ENCODE results near the gene ATP9B.

ATP9B gene

DNA sequence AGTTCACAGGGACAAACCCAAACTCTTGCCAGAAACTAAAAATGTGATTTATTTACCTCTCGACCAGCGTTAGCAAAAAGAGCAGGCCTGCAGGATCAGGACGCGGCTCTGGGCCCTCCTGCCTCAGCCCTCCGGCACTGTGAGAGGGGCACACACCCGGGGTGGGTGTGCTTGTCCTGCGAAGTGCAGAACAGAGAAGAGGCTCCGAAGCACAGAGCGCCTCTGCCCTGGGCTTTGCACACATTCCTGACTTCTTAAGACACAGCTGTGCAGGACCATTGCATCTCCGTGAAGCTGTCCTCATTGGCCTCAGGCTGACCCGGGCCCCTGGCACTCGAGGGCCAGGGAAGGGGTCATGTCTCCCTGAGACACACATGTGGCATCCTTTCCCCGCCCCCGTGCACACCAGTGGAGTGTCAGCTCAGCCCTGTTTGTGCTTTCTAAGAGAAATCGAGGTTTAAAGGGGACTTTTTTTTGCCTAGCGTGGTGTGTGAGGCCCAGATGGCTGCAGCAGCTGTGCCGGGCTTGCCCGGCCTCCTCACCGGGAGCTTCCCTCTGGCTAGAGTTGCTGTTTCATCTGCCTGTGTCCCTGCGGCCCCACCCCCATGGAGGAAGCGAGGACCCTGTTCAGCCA, 316.6 kb downstream of the ATP9B start:
- TF ChIP-seq, protein P1, sequence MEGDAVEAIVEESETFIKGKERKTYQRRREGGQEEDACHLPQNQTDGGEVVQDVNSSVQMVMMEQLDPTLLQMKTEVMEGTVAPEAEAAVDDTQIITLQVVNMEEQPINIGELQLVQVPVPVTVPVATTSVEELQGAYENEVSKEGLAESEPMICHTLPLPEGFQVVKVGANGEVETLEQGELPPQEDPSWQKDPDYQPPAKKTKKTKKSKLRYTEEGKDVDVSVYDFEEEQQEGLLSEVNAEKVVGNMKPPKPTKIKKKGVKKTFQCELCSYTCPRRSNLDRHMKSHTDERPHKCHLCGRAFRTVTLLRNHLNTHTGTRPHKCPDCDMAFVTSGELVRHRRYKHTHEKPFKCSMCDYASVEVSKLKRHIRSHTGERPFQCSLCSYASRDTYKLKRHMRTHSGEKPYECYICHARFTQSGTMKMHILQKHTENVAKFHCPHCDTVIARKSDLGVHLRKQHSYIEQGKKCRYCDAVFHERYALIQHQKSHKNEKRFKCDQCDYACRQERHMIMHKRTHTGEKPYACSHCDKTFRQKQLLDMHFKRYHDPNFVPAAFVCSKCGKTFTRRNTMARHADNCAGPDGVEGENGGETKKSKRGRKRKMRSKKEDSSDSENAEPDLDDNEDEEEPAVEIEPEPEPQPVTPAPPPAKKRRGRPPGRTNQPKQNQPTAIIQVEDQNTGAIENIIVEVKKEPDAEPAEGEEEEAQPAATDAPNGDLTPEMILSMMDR (conservative IDR thresholded peaks at IDR 0.05; ENCODE audit: control insufficient read depth, insufficient read depth, low read depth, low read length): no peak
- no peak for DNase-seq (ENCODE audit: low read depth)
- no peak overlapping the region for H3K4me3 ChIP-seq (ENCODE audit: control insufficient read depth, low read depth, low read length)

DNA sequence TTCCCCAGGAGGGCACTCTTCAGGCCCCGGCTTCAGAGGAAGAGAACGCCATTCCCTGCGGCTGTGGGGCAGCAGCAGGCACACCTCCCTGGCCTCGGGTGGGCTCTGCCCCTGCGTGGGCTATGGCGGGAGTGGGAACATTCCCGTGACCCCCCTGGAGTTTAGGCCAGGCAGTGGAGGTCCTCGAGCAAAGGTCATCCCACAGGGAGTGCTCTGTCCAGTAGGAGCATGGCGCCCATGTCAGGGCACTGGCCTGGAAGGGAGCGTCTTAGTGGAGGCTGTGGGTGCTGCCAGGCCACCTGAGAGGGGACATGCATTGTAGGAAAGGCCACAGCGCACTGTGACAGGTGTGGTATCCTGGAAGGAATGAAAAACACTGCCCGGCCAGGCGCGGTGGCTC, 317.4 kb downstream of the ATP9B start:
- DNase-seq (ENCODE audit: low read depth): no peak
- H3K4me3 ChIP-seq (ENCODE audit: control insufficient read depth, low read depth, low read length): no peak overlapping the region
- TF ChIP-seq, protein P1 (conservative IDR thresholded peaks at IDR 0.05; ENCODE audit: control insufficient read depth, insufficient read depth, low read depth, low read length): no peak

DNA sequence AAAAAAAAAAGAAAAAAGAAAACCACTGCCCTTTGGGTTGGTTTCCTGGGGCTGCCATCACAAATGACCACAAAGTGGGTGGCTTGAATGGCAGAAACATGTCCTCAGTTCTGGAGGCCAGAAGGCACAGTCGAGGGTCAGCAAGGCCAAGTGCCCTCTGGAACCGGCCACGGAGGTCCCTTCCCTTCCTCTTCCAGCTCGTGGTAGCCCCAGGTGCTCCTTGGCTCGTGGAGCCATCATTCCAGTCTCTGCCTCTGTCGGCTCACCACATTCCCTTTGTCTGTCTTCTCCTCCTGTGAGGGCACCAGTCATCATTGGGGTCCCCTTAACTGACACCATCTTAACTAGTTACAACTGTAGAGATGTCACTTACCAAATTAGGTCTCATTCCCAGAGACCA, 318.0 kb downstream of the ATP9B start:
- no peak overlapping the region for H3K4me3 ChIP-seq (ENCODE audit: control insufficient read depth, low read depth, low read length)
- no peak for DNase-seq (ENCODE audit: low read depth)
- TF ChIP-seq, protein P1 (conservative IDR thresholded peaks at IDR 0.05; ENCODE audit: control insufficient read depth, insufficient read depth, low read depth, low read length): no peak

DNA sequence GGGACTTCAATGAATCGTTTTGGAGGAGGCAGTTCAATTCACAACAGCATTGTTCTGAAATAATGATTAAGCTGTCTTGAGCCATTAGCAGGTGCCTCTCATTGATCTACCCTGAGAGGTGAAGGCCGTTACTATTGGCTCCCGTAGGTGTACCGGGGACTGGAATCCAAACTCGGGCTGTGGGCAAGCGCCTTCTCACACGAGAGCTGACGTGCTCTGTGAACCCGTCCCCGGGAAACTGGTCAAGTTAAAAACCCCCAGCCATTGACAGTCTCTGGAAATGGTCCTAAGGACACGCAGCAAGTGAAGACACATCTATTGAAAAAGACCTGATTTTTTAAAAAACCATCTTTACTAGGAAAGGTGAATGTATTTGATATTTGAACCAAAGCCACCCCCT, 318.4 kb downstream of the ATP9B start:
- TF ChIP-seq, protein P1 (conservative IDR thresholded peaks at IDR 0.05; ENCODE audit: control insufficient read depth, insufficient read depth, low read depth, low read length): no peak
- H3K4me3 ChIP-seq (ENCODE audit: control insufficient read depth, low read depth, low read length): no peak overlapping the region
- DNase-seq (ENCODE audit: low read depth): no peak

DNA sequence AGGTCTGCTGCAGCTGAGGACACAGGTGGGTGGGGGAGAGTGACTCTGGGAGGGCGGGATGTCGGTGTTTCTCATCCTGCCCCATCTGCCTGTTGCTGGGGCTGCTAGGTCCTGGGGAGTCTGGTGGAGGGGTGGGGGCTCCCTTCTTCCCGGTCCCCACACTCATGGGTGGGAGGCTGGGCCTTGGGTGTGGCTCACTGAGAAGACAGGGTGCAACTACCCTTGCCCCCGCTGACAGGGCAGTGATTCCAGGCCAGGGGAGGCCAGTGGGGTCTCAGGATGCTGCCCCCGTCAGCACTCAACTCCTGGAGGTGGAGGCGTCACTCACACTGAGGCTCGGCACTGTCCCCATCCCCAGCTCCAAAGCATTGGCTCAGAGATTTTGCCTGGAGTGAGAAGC, 318.8 kb downstream of the ATP9B start:
- no peak for DNase-seq (ENCODE audit: low read depth)
- TF ChIP-seq, protein P1 (conservative IDR thresholded peaks at IDR 0.05; ENCODE audit: control insufficient read depth, insufficient read depth, low read depth, low read length): no peak
- H3K4me3 ChIP-seq (ENCODE audit: control insufficient read depth, low read depth, low read length): no peak overlapping the region

DNA sequence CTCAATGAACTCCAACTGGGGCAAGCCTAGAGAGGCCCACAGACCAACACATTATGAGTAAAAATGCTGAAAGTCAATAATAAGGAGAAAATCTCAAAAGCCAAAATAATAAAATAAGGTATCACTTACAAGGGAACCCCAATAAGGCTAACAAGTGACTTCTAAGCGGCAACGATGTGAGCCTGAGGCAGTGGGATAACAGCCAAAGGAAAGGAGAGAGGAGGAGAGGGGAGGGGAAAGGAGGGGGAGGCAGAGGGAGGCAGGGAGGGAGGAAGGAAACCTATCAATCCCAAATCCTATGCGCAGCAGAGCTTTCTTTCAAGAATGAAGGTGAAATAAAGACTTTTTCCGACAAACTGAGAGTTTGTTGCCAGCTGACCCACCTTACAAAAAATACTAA, 320.5 kb downstream of the ATP9B start:
- no peak for DNase-seq (ENCODE audit: low read depth)
- TF ChIP-seq, protein P1 (conservative IDR thresholded peaks at IDR 0.05; ENCODE audit: control insufficient read depth, insufficient read depth, low read depth, low read length): no peak
- no peak overlapping the region for H3K4me3 ChIP-seq (ENCODE audit: control insufficient read depth, low read depth, low read length)

DNA sequence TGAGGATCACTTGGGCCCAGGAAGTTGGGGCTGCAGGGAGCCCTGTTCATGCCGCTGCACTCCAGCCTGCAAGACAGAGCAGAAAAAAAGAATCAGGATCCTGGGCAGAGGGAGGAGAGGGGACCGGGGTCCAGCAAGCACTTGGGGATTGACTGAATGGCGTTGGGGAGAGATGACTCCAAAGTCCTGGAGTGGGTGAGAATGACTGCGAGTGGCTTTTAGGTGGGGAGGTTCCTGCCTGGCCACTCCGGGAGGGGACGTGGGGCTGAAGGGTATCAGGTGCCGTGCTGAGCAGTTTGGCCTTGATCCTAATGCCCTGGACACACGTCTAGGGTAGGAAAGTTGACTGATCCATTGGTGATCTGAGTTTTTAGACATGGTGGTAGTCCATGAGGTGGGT, 323.0 kb downstream of the ATP9B start:
- no peak overlapping the region for H3K4me3 ChIP-seq (ENCODE audit: control insufficient read depth, low read depth, low read length)
- DNase-seq (ENCODE audit: low read depth): no peak
- TF ChIP-seq, protein P1 (conservative IDR thresholded peaks at IDR 0.05; ENCODE audit: control insufficient read depth, insufficient read depth, low read depth, low read length): no peak
